Vagina (tissue), 2 donors: Measurements from ENCODE around the gene CHRNA4.

Experiments used
- POLR2A ChIP-seq, 2 donors: fragments of 450-650 bp; IDR thresholded peaks; one replicate each; pipeline ENCODE4 v1.6.1; 2017; ENCODE audit warnings: antibody characterized with exemption in 2 of 2, mild to moderate bottlenecking in 2 of 2, moderate library complexity in 2 of 2
- TF ChIP-seq, protein P1 (sequence below), 3 experiments: fragments of 450-650 bp in 2 of 3; fragments of 200-600 bp in 1 of 3; sonication (generic) in 1 of 3; IDR thresholded peaks; one replicate each; pipeline ENCODE4 v1.5.1; 2017 to 2019; ENCODE audit warnings: antibody characterized with exemption in 3 of 3, mild to moderate bottlenecking in 2 of 3, moderate library complexity in 2 of 3

DNA sequence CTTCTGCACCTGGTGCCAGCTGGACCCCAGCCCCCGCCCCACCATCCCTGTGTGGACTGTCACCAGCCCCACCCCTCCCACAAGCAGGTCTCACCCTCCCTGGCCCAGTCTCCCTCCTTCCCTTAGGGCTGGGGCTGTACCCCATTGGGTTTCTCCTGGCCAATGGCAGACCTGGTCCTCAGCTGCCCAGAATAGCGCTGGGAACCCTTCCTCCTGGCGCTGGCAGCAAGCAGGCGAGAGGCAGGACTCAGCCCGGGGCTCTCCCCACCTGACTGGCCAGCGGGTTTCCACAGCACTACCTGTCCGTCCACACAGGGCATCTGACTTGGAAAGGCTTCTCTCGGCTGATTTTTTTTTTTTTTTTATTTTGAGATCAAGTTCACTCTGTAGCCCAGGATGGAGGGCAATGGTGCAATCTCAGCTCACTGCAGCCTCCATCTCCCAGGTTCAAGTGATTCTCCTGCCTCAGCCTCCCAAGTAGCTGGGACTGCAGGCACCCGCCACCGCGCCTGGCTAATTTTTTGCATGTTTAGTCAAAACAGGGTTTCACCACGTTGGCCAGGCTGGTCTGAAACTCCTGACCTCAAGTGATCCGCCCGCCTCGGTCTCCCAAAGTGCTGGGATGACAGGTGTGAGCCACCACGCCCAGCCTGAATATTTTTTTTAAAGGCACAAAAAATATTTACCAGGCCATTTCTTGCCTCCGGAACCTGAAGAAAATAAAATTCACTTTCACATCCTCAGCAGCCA, 21.6 kb upstream of the CHRNA4 start:
- TF ChIP-seq, protein P1, sequence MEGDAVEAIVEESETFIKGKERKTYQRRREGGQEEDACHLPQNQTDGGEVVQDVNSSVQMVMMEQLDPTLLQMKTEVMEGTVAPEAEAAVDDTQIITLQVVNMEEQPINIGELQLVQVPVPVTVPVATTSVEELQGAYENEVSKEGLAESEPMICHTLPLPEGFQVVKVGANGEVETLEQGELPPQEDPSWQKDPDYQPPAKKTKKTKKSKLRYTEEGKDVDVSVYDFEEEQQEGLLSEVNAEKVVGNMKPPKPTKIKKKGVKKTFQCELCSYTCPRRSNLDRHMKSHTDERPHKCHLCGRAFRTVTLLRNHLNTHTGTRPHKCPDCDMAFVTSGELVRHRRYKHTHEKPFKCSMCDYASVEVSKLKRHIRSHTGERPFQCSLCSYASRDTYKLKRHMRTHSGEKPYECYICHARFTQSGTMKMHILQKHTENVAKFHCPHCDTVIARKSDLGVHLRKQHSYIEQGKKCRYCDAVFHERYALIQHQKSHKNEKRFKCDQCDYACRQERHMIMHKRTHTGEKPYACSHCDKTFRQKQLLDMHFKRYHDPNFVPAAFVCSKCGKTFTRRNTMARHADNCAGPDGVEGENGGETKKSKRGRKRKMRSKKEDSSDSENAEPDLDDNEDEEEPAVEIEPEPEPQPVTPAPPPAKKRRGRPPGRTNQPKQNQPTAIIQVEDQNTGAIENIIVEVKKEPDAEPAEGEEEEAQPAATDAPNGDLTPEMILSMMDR (IDR thresholded peaks at IDR 0.05) = no peak
- TF ChIP-seq POLR2A (IDR thresholded peaks at IDR 0.05) = no peak
